ENCODE results near the gene IFNA16.
"Not testable (repeated sequence)": the region's sequence is repeated elsewhere in the genome, so short reads cannot be mapped to it uniquely, and the experiment has no call there.

IFNA16 gene

GRCh38 chr9:21194867-21195776, 22.0 kb downstream of the IFNA16 start:
- not testable (repeated sequence) for DNase-seq (ENCODE audit: low read depth in 2 of 2)

GRCh38 chr9:21187487-21187886, 29.6 kb downstream of the IFNA16 start, which contains the start of gene IFNA4:
IFNA4 (minus strand) TSS chr9:21187587; CDS start chr9:21187531, 56 bp downstream.
- not testable (repeated sequence) for DNase-seq (ENCODE audit: low read depth in 2 of 2)

GRCh38 chr9:21182810-21183736, 34.0 kb downstream of the IFNA16 start:
- DNase-seq (ENCODE audit: low read depth in 2 of 2): not testable (repeated sequence)

GRCh38 chr9:21174671-21175070, 42.4 kb downstream of the IFNA16 start:
- no peak for DNase-seq (ENCODE audit: low read depth in 2 of 2)

GRCh38 chr9:21172156-21172555, 45.0 kb downstream of the IFNA16 start:
- DNase-seq (ENCODE audit: low read depth in 2 of 2): no peak

GRCh38 chr9:21171351-21171750, 45.8 kb downstream of the IFNA16 start:
- DNase-seq (ENCODE audit: low read depth in 2 of 2): no peak

- DNase-seq (ENCODE audit: low read depth in 2 of 2): not testable (repeated sequence)
These were observed 50.6 kb downstream of the IFNA16 start, which contains the start of gene IFNA21 for GRCh38 chr9:21166560-21166959. IFNA21 (minus strand) TSS chr9:21166660; CDS start chr9:21166612, 48 bp downstream.

Measured in activated CD8-positive, alpha-beta memory T cell treated with anti-CD3 and anti-CD28 coated beads for 4 hours (primary cell).